NB4 (cell line): ENCODE measurements around the gene MATN1.

Experiments
- DNase-seq: peaks from one replicate; pipeline ENCODE4 v3.0.0; 2010; ENCODE audit warnings: low read depth
- H3K4me3 ChIP-seq: one replicate; pipeline ENCODE4 v1.5.1; 2011; ENCODE audit warnings: mild to moderate bottlenecking, low read depth, low read length, moderate library complexity
- CTCF ChIP-seq: IDR thresholded peaks from one replicate; pipeline ENCODE4 v1.5.1; 2012; ENCODE audit warnings: low read depth, low read length
- MAX ChIP-seq: IDR thresholded peaks from 2 replicates; pipeline ENCODE4 v1.6.1; 2011; ENCODE audit warnings: low read depth, low read length
- MYC ChIP-seq: IDR thresholded peaks from 2 replicates; pipeline ENCODE4 v1.6.1; 2011; ENCODE audit warnings: low read depth, low read length
- POLR2A ChIP-seq: IDR thresholded peaks from 2 replicates; pipeline ENCODE4 v1.6.1; 2011; ENCODE audit warnings: mild to moderate bottlenecking; ENCODE audit not compliant: insufficient read length; ENCODE audit errors: extremely low read depth

The MATN1 gene

GRCh38 chr1:30755334-30755733 lies 31.9 kb upstream of the MATN1 start:
- no peak for TF ChIP-seq MYC
- TF ChIP-seq MAX, result no peak
- TF ChIP-seq CTCF, result no peak
- TF ChIP-seq POLR2A, result no peak
- H3K4me3 ChIP-seq, result peak overlapping the region; percentile 64
- DNase-seq, result no peak

DNA sequence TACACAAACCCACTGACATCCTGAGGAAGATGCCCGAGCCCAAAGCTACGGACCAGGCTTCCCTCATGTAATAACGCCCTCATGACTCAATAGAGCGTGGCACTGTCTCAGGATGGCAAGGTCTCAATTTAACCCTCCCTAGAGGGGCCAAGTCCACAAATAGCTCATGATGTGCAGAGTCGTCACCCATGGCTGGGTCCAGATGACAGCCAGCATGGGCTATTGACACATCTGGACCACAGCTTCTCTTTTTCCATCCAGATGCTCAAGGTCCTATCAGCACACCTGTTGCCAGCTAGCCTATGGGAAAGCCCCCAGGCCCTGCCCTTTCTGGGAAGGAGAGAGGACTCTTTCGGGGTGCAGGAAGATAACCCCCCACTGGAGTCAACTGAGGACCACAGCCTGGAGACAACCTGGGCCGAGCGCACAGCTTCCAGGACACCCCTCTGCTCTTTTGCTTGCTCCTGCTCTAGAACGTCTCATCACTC lies 31.3 kb upstream of the MATN1 start:
- peak overlapping the region; percentile 10 for H3K4me3 ChIP-seq
- TF ChIP-seq MAX (no peak), CTCF (no peak), MYC (no peak), POLR2A (no peak)
- peak; percentile 54 for DNase-seq

DNA sequence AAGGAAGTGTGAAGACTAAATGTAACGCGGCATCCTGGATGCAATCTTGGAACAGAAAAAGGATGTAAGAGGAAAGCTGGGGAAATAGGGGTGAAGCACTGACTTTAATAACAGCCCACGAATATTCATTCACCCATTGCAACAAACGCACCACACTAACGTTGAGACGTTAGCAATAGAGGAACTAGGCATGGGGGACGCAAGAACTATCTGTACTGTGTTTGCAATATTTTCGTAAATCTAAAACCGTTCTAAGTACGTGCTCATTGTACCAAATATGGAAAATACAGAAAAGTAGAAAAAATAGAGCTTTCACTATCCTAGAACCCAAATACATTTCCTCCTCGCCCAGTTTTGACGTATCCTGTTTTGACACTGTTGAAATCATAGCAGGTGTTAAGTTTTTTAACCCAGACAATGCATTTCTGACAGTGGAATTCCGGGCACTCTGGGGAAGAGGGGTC lies 30.3 kb upstream of the MATN1 start:
- peak; percentile 67 for DNase-seq
- no peak for TF ChIP-seq MYC
- TF ChIP-seq MAX, result no peak
- TF ChIP-seq POLR2A, result no peak
- no peak for TF ChIP-seq CTCF
- peak overlapping the region; percentile 29 for H3K4me3 ChIP-seq

DNA sequence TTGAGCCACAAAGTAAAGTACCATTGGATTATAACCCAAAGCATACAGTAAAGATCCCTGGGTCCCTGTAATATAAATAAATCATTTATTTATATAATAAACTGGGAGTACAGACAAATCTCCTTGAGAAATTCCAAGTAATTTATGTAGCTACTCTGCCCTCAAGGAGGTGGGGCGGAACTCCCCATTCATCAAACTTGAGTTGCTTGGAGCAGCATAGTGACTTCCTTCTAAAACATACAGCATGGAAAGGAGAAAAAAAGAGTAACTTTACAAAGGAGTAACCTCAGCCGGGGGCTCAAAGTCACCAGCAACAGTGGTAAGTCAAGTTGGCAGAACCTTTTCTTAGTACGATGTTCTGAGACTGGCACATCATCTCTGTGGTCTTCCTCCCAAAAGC lies 29.7 kb upstream of the MATN1 start:
- no peak overlapping the region for H3K4me3 ChIP-seq
- no peak for DNase-seq

DNA sequence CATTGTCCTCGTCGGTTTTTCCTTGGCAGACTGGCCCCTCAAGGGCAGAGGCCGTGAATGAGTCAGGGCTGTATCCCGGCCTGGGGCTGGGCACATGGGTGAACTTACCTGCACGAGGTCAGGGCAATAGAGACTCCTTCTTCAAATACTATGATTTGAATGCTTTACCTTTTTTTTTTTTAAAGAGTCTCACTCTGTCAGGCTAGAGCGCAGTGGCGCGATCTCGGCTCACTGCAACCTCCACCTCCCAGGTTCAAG lies 29.2 kb upstream of the MATN1 start:
- TF ChIP-seq MYC (no peak), CTCF (no peak), POLR2A (no peak), MAX (no peak)
- DNase-seq, result no peak
- no peak overlapping the region for H3K4me3 ChIP-seq

More for the DNA sequence above, 29.7 kb upstream of the MATN1 start:
- no peak for TF ChIP-seq CTCF
- TF ChIP-seq MYC, result no peak
- TF ChIP-seq POLR2A, result no peak
- TF ChIP-seq MAX, result no peak
